K562 (cell line): ENCODE results near the gene SOAT2. TPM values are rescaled to one million over a fixed set of nuclear protein-coding genes. Genes with fewer than 3 reads are reported as not detected.

ENCODE experiments used
- ATF1 ChIP-seq, 2 experiments: fragments of 450-650 bp in 1 of 2; IDR thresholded peaks; 2 replicates each; pipeline ENCODE4 v1.6.1; 2016; ENCODE audit warnings: missing compliant biosample characterization in 1 of 2, missing genetic modification characterization in 1 of 2
- CREB1 ChIP-seq, 2 experiments: sonication (generic) in 1 of 2; formaldehyde crosslinking in 1 of 2; IDR thresholded peaks; 2 replicates each; pipeline versions ENCODE4 v1.6.1 to v1.8.0; 2012 to 2022; ENCODE audit warnings: inconsistent platforms in 1 of 2, mild to moderate bottlenecking in 1 of 2, missing genetic modification reagents in 1 of 2, moderate library complexity in 1 of 2
- CXXC5 ChIP-seq: fragments of 250-450 bp; sonication (Bioruptor Pico); IDR thresholded peaks from 2 replicates; pipeline ENCODE4 v1.8.0; 2022; ENCODE audit warnings: inconsistent platforms, mild to moderate bottlenecking, moderate library complexity
- GATAD2A ChIP-seq: fragments of 450-650 bp; IDR thresholded peaks from 2 replicates; pipeline ENCODE4 v1.6.1; 2017
- HMGN3 ChIP-seq: IDR thresholded peaks from 2 replicates; pipeline ENCODE4 v1.6.1; 2011; ENCODE audit warnings: borderline replicate concordance, low read depth, mild to moderate bottlenecking, mixed read lengths, low read length; ENCODE audit not compliant: insufficient read length; ENCODE audit errors: extremely low read depth
- IFI16 ChIP-seq: fragments of 250-450 bp; sonication (Bioruptor Pico); IDR thresholded peaks from 2 replicates; pipeline ENCODE4 v2.1.2; 2022; ENCODE audit warnings: mild to moderate bottlenecking, inconsistent platforms
- KLF13 ChIP-seq: fragments of 450-650 bp; IDR thresholded peaks from 2 replicates; pipeline ENCODE4 v1.6.1; 2016; ENCODE audit warnings: missing genetic modification characterization, low read depth, mild to moderate bottlenecking, missing compliant biosample characterization, moderate library complexity, borderline replicate concordance
- MAX ChIP-seq: sonication (generic); formaldehyde crosslinking; IDR thresholded peaks from 2 replicates; pipeline ENCODE4 v1.9.0; 2022; ENCODE audit warnings: mild to moderate bottlenecking, missing genetic modification reagents
- MCM5 ChIP-seq: fragments of 450-650 bp; IDR thresholded peaks from 2 replicates; pipeline ENCODE4 v1.6.1; 2016; ENCODE audit warnings: low read depth
- MCM7 ChIP-seq, 2 experiments: fragments of 450-650 bp; IDR thresholded peaks; 2 replicates each; pipeline ENCODE4 v1.6.1; 2016 to 2018
- MNT ChIP-seq, 2 experiments: fragments of 450-650 bp; conservative IDR thresholded peaks; 2 replicates each; pipeline ENCODE4 v1.6.1; 2017; ENCODE audit warnings: mild to moderate bottlenecking in 2 of 2, moderate library complexity in 2 of 2
- MYC ChIP-seq, 2 experiments: fragments of 250-450 bp in 1 of 2; sonication (Bioruptor Pico) in 1 of 2; IDR thresholded peaks; 2 replicates each; pipeline versions ENCODE4 v1.5.1 to v1.6.1; 2012 to 2021; ENCODE audit warnings: low read depth in 2 of 2, borderline replicate concordance in 1 of 2, improper control_type of control experiment in 1 of 2, low read length in 1 of 2, mild to moderate bottlenecking in 1 of 2, moderate library complexity in 1 of 2
- NCOR1 ChIP-seq: fragments of 450-650 bp; IDR thresholded peaks from 2 replicates; pipeline ENCODE4 v1.6.1; 2016; ENCODE audit warnings: mild to moderate bottlenecking, moderate library complexity
- PHF8 ChIP-seq: fragments of 200-600 bp; sonication (generic); IDR thresholded peaks from 2 replicates; pipeline ENCODE4 v1.6.1; 2012; ENCODE audit warnings: mixed run types, mild to moderate bottlenecking, inconsistent platforms, low read length, moderate library complexity, borderline replicate concordance
- PTBP1 ChIP-seq: fragments of 200-400 bp; formaldehyde crosslinking; IDR thresholded peaks from 2 replicates; pipeline ENCODE4 v1.6.1; 2017; ENCODE audit warnings: low read depth, low read length
- RBFOX2 ChIP-seq: fragments of 200-400 bp; formaldehyde crosslinking; IDR thresholded peaks from 2 replicates; pipeline ENCODE4 v1.6.1; 2017; ENCODE audit warnings: low read depth, mild to moderate bottlenecking, low read length, moderate library complexity
- SIN3A ChIP-seq, 2 experiments: fragments of 150-350 bp in 1 of 2; IDR thresholded peaks; 2 replicates each; pipeline ENCODE4 v1.6.1; 2011 to 2016; ENCODE audit warnings: borderline replicate concordance in 2 of 2, low read depth in 2 of 2, low read length in 2 of 2, mild to moderate bottlenecking in 2 of 2, moderate library complexity in 2 of 2; ENCODE audit not compliant: control insufficient read depth in 1 of 2
- SP1 ChIP-seq: sonication (generic); formaldehyde crosslinking; IDR thresholded peaks from 2 replicates; pipeline ENCODE4 v1.8.1; 2022; ENCODE audit warnings: mild to moderate bottlenecking, missing genetic modification reagents
- ZNF384 ChIP-seq: IDR thresholded peaks from 2 replicates; pipeline ENCODE4 v1.6.1; 2012; ENCODE audit warnings: low read depth, low read length, improper control_type of control experiment
- polyA plus RNA-seq, 8 experiments: library from polyadenylated mRNA; depleted of rRNA in 4 of 8; stranded (reverse) in 5 of 8; unstranded in 3 of 8; fragments of >200 nt; fragmentation: Nextera tagmentation in 2 of 8; fragmentation: Illumina TruSeq in 1 of 8; extraction: Ambion mirVana in 2 of 8; extraction: Trizol in 1 of 8; gene quantifications; 2 replicates each; pipeline versions ENCODE4 v1.2.1 to v1.2.3, GENCODE V29; 2011 to 2014; ENCODE audit warnings: inconsistent platforms in 1 of 8, missing spikeins in 1 of 8
- total RNA-seq, 7 experiments: library from RNA; depleted of rRNA in 6 of 7; stranded (reverse); fragments of >200 nt in 6 of 7; fragmentation: Illumina TruSeq in 2 of 7; extraction: Trizol in 2 of 7; gene quantifications; 2 replicates each; pipeline versions ENCODE4 v1.2.1 to v1.2.3, GENCODE V29; 2011 to 2021; ENCODE audit warnings: low replicate concordance in 1 of 7
- TF ChIP-seq, protein P1 (sequence below): fragments of 250-450 bp; sonication (Bioruptor Pico); IDR thresholded peaks from 2 replicates; pipeline ENCODE4 v1.8.0; 2021; ENCODE audit warnings: mild to moderate bottlenecking, moderate library complexity
- TF ChIP-seq, protein P2 (sequence below): fragments of 200-800 bp; sonication (Bioruptor generic); IDR thresholded peaks from 2 replicates; pipeline ENCODE4 v1.6.1; 2017; ENCODE audit warnings: missing genetic modification characterization, missing compliant biosample characterization

Gene SOAT2
- total and polyA plus RNA-seq, 9 of the 15 experiments (the other 6 are each of a cell fraction or from before 2014, with no cell fraction given) = 0.04 TPM; not detected in 8

DNA sequence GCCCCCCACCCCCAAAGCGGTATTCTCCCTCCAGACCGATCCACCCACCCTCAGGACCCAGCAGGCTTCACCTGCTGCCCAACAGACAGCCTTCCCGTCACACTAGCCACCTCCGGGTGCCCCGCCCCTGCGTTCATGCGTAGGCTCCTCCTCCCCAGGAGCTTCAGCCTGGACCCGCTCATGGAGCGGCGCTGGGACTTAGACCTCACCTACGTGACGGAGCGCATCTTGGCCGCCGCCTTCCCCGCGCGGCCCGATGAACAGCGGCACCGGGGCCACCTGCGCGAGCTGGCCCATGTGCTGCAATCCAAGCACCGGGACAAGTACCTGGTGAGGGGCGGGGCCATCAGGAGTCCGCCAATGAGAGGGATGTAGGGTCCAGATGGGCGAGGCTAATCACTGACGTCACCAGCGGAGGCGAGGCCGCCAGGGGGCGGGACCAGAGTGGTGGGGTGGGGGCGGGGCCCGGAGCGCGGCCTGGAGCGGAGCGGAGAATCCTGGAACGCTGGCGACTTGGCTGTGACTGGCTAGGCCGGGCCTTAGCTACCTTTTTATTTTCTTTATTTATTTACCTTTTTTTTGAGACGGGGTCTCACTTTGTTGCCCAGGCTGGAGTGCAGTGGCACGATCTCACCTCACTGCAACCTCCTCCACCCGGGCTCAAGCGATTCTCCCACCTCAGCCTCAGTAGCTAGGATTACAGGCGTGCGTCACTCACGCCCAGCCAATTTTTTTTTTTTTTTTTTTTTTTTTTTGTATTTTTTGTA lies 49.0 kb upstream of the SOAT2 start (continued):
- TF ChIP-seq, protein P1, sequence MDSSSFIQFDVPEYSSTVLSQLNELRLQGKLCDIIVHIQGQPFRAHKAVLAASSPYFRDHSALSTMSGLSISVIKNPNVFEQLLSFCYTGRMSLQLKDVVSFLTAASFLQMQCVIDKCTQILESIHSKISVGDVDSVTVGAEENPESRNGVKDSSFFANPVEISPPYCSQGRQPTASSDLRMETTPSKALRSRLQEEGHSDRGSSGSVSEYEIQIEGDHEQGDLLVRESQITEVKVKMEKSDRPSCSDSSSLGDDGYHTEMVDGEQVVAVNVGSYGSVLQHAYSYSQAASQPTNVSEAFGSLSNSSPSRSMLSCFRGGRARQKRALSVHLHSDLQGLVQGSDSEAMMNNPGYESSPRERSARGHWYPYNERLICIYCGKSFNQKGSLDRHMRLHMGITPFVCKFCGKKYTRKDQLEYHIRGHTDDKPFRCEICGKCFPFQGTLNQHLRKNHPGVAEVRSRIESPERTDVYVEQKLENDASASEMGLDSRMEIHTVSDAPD (CRISPR knock-in tag) = no peak
- TF ChIP-seq CXXC5 (CRISPR knock-in tag) (peak; percentile 26; the same call in 1 of the 2 replicates), MCM7 (IDR thresholded peaks at IDR 0.05) (no peak), NCOR1 (no peak), MNT (conservative IDR thresholded peaks at IDR 0.05) (peak; percentile 86 to 93), CREB1 (IDR thresholded peaks at IDR 0.05) (peak; percentile 68; the same call in 1 of the 2 replicates), CREB1 (CRISPR knock-in tag; IDR thresholded peaks at IDR 0.05) (peak; percentile 85), MCM5 (no peak), GATAD2A (0 out of 2 replicates have a peak, but pooled peaks have one; percentile 53), KLF13 (0 out of 2 replicates have a peak, but pooled peaks have one; percentile 25), ATF1 (CRISPR knock-in tag; IDR thresholded peaks at IDR 0.05) (no peak), ATF1 (tag; IDR thresholded peaks at IDR 0.05) (peak; percentile 90), PTBP1 (no peak), HMGN3 (peak; percentile 37), SIN3A (IDR thresholded peaks at IDR 0.05; ENCODE audit: borderline replicate concordance in 2 of 2, control insufficient read depth in 1 of 2, low read depth in 2 of 2, low read length in 2 of 2) (0 out of 4 replicates have a peak, but pooled peaks have one; percentile 17 to 40), MAX (CRISPR knock-in tag) (peak; percentile 73), MYC (IDR thresholded peaks at IDR 0.05; ENCODE audit: low read depth, low read length) (peak; percentile 82), MYC (CRISPR knock-in tag; IDR thresholded peaks at IDR 0.05; ENCODE audit: borderline replicate concordance, low read depth) (no peak), ZNF384 (peak; percentile 79), RBFOX2 (peak; percentile 64), PHF8 (peak; percentile 66; the same call in 1 of the 2 replicates), SP1 (peak; percentile 89), IFI16 (CRISPR knock-in tag) (no peak)
- TF ChIP-seq, protein P2, sequence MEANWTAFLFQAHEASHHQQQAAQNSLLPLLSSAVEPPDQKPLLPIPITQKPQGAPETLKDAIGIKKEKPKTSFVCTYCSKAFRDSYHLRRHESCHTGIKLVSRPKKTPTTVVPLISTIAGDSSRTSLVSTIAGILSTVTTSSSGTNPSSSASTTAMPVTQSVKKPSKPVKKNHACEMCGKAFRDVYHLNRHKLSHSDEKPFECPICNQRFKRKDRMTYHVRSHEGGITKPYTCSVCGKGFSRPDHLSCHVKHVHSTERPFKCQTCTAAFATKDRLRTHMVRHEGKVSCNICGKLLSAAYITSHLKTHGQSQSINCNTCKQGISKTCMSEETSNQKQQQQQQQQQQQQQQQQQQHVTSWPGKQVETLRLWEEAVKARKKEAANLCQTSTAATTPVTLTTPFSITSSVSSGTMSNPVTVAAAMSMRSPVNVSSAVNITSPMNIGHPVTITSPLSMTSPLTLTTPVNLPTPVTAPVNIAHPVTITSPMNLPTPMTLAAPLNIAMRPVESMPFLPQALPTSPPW = peak; percentile 60
